Measurements from ENCODE around the gene PPM1B. TPM values are rescaled to one million over a fixed set of nuclear protein-coding genes. Genes with fewer than 3 reads are reported as not detected.

Gene PPM1B
- total and polyA plus RNA-seq, 9 of the 15 experiments (the other 6 are each of a cell fraction or from before 2014, with no cell fraction given): 8.9 to 44.0 (median 28.6) TPM

GRCh38 chr2:44167311-44167907, 1.3 kb upstream of the PPM1B start:
- Histone ChIP-seq H3K79me2 (ENCODE audit: control insufficient read depth, insufficient read depth, low read length) (peaks cover 37% of the 10 kb centered on the region), H3K4me1 (replicated peaks in 1 of 2; ENCODE audit: control insufficient read depth in 2 of 2, insufficient read depth in 2 of 2, low read length in 2 of 2) (peaks cover 4 to 7% of the 10 kb centered on the region in 2 experiments; a peak in 3 of 5 replicates), H4K20me1 (replicated peaks; ENCODE audit: control insufficient read depth, insufficient read depth, low read length) (peaks cover 20% of the 10 kb centered on the region; the same call in 1 of the 2 replicates), H3K27me3 (ENCODE audit: control insufficient read depth in 2 of 2, insufficient read depth in 2 of 2, low read length in 2 of 2) (no peaks in the 10 kb centered on the region), H3K9ac (ENCODE audit: insufficient read depth in 1 of 2, low read depth in 2 of 2, low read length in 2 of 2) (peak overlapping the region; percentile 85 to 99), H3K27ac (ENCODE audit: extremely low read depth, low read depth, low read length) (peak overlapping the region; percentile 100), H3K4me2 (ENCODE audit: insufficient read depth, low read length) (peak overlapping the region; percentile 94), H2AFZ (ENCODE audit: low read depth, low read length) (peak overlapping the region; percentile 100), H3K36me3 (ENCODE audit: control insufficient read depth, insufficient read depth, low read length) (no peaks in the 10 kb centered on the region), H3K9me1 (ENCODE audit: control insufficient read depth, insufficient read depth, low read length) (no peaks in the 10 kb centered on the region), H3K9me3 (replicated peaks; ENCODE audit: control insufficient read depth, insufficient read depth, low read depth, low read length) (peaks cover 9% of the 10 kb centered on the region), H3K4me3 (peak overlapping the region; percentile 58)
- in situ Hi-C loops (cut with MboI): no loop called here
- DNase-seq (ENCODE audit: extremely low read depth in 1 of 4, low spot score in 3 of 4): no peak
- ChIA-PET CTCF (ENCODE audit: low intra/inter-chr PET ratio) (no interaction called here), POLR2A (interaction anchor here (0.6 to 4.6 kb wide), 8 partner anchors 12 to 338 kb away, joined by 3 to 28 read pairs (median 4); no protein-coding TSS in a partner anchor)
- FAIRE-seq: no peak
- intact Hi-C loops (cut with micrococcal nuclease): no loop called here
- TSS peak; percentile 93 for BruUV-seq (replicated peaks)
- no peak for ATAC-seq
- WGBS (ENCODE audit: insufficient coverage, low coverage, missing lambda C conversion rate): 19% methylated on average over 18 of the region's 18 CpGs
- TF ChIP-seq TBL1XR1 (IDR thresholded peaks at IDR 0.05; ENCODE audit: low read length in 2 of 2) (no peak), NELFE (IDR thresholded peaks at IDR 0.05; ENCODE audit: insufficient read depth, insufficient read length) (no peak), JUN (IDR thresholded peaks at IDR 0.05; ENCODE audit: borderline replicate concordance, low read depth, low read length) (peak; percentile 62; the same call in 1 of the 2 replicates), JUN (CRISPR knock-in tag; IDR thresholded peaks at IDR 0.05; ENCODE audit: borderline replicate concordance) (no peak), ZNF277 (CRISPR knock-in tag; IDR thresholded peaks at IDR 0.05; ENCODE audit: borderline replicate concordance) (no peak), ZBTB40 (IDR thresholded peaks at IDR 0.05) (peak; percentile 85), ZBTB40 (CRISPR knock-in tag; IDR thresholded peaks at IDR 0.05) (no peak), ZNF174 (CRISPR knock-in tag; IDR thresholded peaks at IDR 0.05) (no peak), GATAD2B (IDR thresholded peaks at IDR 0.05; ENCODE audit: borderline replicate concordance) (0 out of 2 replicates have a peak, but pooled peaks have one; percentile 25)
- TF ChIP-seq, protein P1, sequence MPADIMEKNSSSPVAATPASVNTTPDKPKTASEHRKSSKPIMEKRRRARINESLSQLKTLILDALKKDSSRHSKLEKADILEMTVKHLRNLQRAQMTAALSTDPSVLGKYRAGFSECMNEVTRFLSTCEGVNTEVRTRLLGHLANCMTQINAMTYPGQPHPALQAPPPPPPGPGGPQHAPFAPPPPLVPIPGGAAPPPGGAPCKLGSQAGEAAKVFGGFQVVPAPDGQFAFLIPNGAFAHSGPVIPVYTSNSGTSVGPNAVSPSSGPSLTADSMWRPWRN (IDR thresholded peaks at IDR 0.05; ENCODE audit: low read depth): no peak

Data from K562 (cell line).